SU-DHL-6 (cell line): ENCODE data around the gene ERBB4.
"Not testable (repeated sequence)": the region's sequence is repeated elsewhere in the genome, so short reads cannot be mapped to it uniquely, and the experiment has no call there.

Experiments
- H2AFZ ChIP-seq: fragments of 200-600 bp; sonication (generic); 2 replicates; pipeline ENCODE4 v1.6.1; 2014; ENCODE audit warnings: low read depth, mild to moderate bottlenecking, moderate library complexity, mixed read lengths, antibody characterized with exemption, low read length; ENCODE audit not compliant: severe bottlenecking
- H3F3A ChIP-seq: fragments of 200-600 bp; shearing (Covaris generic); 2 replicates; pipeline ENCODE4 v1.6.0; 2016; ENCODE audit warnings: antibody characterized with exemption, mild to moderate bottlenecking; ENCODE audit not compliant: insufficient read depth
- H3K27ac ChIP-seq: fragments of 200-600 bp; sonication (generic); 2 replicates; pipeline ENCODE4 v1.5.1; 2016; ENCODE audit warnings: low read depth, mild to moderate bottlenecking, low read length, moderate library complexity, mixed read lengths
- H3K27me3 ChIP-seq: fragments of 200-600 bp; sonication (generic), shearing (Covaris generic); 2 replicates; pipeline ENCODE4 v1.6.0; 2014; ENCODE audit warnings: mild to moderate bottlenecking, low read length
- H3K36me3 ChIP-seq: fragments of 200-600 bp; sonication (generic); 2 replicates; pipeline ENCODE4 v1.6.1; 2014; ENCODE audit warnings: mild to moderate bottlenecking, low read length, mixed read lengths
- H3K4me2 ChIP-seq: fragments of 300-600, 200-600 bp; shearing (Covaris generic), sonication (generic); 2 replicates; pipeline ENCODE4 v1.6.0; 2014; ENCODE audit warnings: low read length, low read depth, mild to moderate bottlenecking; ENCODE audit not compliant: poor library complexity, severe bottlenecking
- H3K4me3 ChIP-seq: fragments of 200-600 bp; sonication (generic); 2 replicates; pipeline ENCODE4 v1.5.1; 2014; ENCODE audit warnings: antibody characterized with exemption, low read length, mild to moderate bottlenecking, mixed read lengths; ENCODE audit not compliant: insufficient read depth, poor library complexity, severe bottlenecking
- H3K79me2 ChIP-seq: fragments of 200-600 bp; sonication (generic); 2 replicates; pipeline ENCODE4 v1.6.1; 2014; ENCODE audit warnings: mild to moderate bottlenecking, low read length, moderate library complexity; ENCODE audit not compliant: insufficient read depth
- H3K9ac ChIP-seq: fragments of 200-600 bp; sonication (generic); 2 replicates; pipeline ENCODE4 v1.7.0; 2014; ENCODE audit warnings: mild to moderate bottlenecking, low read length
- H3K9me2 ChIP-seq: fragments of 200-600 bp; sonication (generic); replicated peaks from 2 replicates; pipeline ENCODE4 v1.6.1; 2014; ENCODE audit warnings: low read length; ENCODE audit not compliant: insufficient read depth
- H3K9me3 ChIP-seq: fragments of 200-600 bp; sonication (generic); 2 replicates; pipeline ENCODE4 v1.6.1; 2014; ENCODE audit warnings: low read length, mixed read lengths; ENCODE audit not compliant: insufficient read depth
- H4K20me1 ChIP-seq: fragments of 200-600 bp; sonication (generic); 2 replicates; pipeline ENCODE4 v1.6.1; 2014; ENCODE audit warnings: low read depth, mild to moderate bottlenecking, antibody characterized with exemption, low read length, moderate library complexity, mixed read lengths
- CTCF ChIP-seq: fragments of 200-600 bp; sonication (generic); IDR thresholded peaks from one replicate; pipeline ENCODE4 v1.5.1; 2017; ENCODE audit warnings: antibody characterized with exemption, mild to moderate bottlenecking, low read length, moderate library complexity; ENCODE audit not compliant: insufficient read depth, poor library complexity, severe bottlenecking
- EZH2phosphoT487 ChIP-seq: fragments of 200-600 bp; sonication (generic), shearing (Covaris generic); conservative IDR thresholded peaks from 2 replicates; pipeline ENCODE4 v1.6.1; 2018; ENCODE audit warnings: mild to moderate bottlenecking, antibody characterized with exemption, low read length, moderate library complexity, mixed read lengths

Gene ERBB4

GRCh38 chr2:212107014-212107413 is 431.6 kb downstream of the ERBB4 start:
- Histone ChIP-seq H3K4me3 (no peak overlapping the region), H3K9ac (no peak overlapping the region), H3F3A (no peaks in the 10 kb centered on the region), H3K27me3 (no peaks in the 10 kb centered on the region), H2AFZ (no peak overlapping the region), H3K4me2 (no peak overlapping the region), H4K20me1 (no peaks in the 10 kb centered on the region), H3K9me3 (no peaks in the 10 kb centered on the region), H3K36me3 (no peaks in the 10 kb centered on the region), H3K79me2 (no peaks in the 10 kb centered on the region), H3K27ac (no peak overlapping the region), H3K9me2 (no peaks in the 10 kb centered on the region)
- TF ChIP-seq EZH2phosphoT487: no peak

GRCh38 chr2:212106536-212106935 is 432.1 kb downstream of the ERBB4 start:
- not testable (repeated sequence) for H3K36me3 ChIP-seq, H3K9me2 ChIP-seq, H3K27me3 ChIP-seq, H3K9me3 ChIP-seq, H3K4me3 ChIP-seq, H3K9ac ChIP-seq, H3K79me2 ChIP-seq, H3K4me2 ChIP-seq, H4K20me1 ChIP-seq, H2AFZ ChIP-seq, H3K27ac ChIP-seq, H3F3A ChIP-seq

GRCh38 chr2:212099658-212100057 is 438.9 kb downstream of the ERBB4 start:
- Histone ChIP-seq H3K27ac (no peak overlapping the region), H3F3A (no peaks in the 10 kb centered on the region), H3K4me2 (no peak overlapping the region), H3K9me2 (no peaks in the 10 kb centered on the region), H3K9me3 (no peaks in the 10 kb centered on the region), H4K20me1 (no peaks in the 10 kb centered on the region), H3K27me3 (no peaks in the 10 kb centered on the region), H3K79me2 (no peaks in the 10 kb centered on the region), H3K9ac (no peak overlapping the region), H3K4me3 (no peak overlapping the region), H2AFZ (no peak overlapping the region), H3K36me3 (no peaks in the 10 kb centered on the region)
- TF ChIP-seq EZH2phosphoT487: no peak
- no peak for TF ChIP-seq CTCF

DNA sequence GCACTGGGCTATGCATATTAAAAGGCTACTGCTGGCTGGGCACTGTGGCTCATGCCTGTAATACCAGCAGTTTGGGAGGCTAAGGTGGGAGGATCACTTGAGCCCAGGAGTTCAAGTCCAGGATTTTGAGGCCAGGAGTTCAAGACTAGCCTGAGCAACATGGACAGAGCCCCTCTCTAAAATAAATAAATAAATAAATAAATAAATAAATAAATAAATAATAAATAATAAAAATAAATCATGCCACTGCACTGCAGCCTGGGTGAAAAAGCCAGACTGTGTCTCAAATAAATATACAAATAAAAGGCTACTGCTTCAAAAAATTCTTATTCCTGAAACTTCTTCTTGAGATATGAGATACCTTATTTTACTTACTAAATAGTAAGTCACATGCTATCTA is 439.6 kb downstream of the ERBB4 start:
- H3K4me3 ChIP-seq: no peak overlapping the region
- H3K9me2 ChIP-seq: no peaks in the 10 kb centered on the region
- H2AFZ ChIP-seq: no peak overlapping the region
- no peak for TF ChIP-seq CTCF
- H3K36me3 ChIP-seq: no peaks in the 10 kb centered on the region
- H3K27me3 ChIP-seq: no peaks in the 10 kb centered on the region
- no peaks in the 10 kb centered on the region for H3K79me2 ChIP-seq
- no peak overlapping the region for H3K4me2 ChIP-seq
- H3K9ac ChIP-seq: no peak overlapping the region
- H3F3A ChIP-seq: no peaks in the 10 kb centered on the region
- no peaks in the 10 kb centered on the region for H4K20me1 ChIP-seq
- no peak overlapping the region for H3K27ac ChIP-seq
- H3K9me3 ChIP-seq: no peaks in the 10 kb centered on the region
